IMR-90 (cell line): ENCODE data around the gene SMPDL3A. TPM values are rescaled to one million over a fixed set of nuclear protein-coding genes. Genes with fewer than 3 reads are reported as not detected.
A peak's percentile ranks its signal among the peaks of the same experiment; 100 is the strongest.

Source experiments
- ATAC-seq: fragments of 200-7000 bp; cut with Tn5 transposase; 2 replicates; pipeline ENCODE4 v1.9.1; 2020; ENCODE audit warnings: low read depth, mild to moderate bottlenecking, moderate library complexity
- BruUV-seq: library from RNA; stranded (reverse); fragments of 400-500 nt; replicated peaks from 2 replicates; lab custom pipeline; 2021; lab: Mats Ljungman, UMichigan
- CTCF ChIA-PET: fragments of 300-600 bp; formaldehyde crosslinking; extraction: SDS; loops from one replicate; lab custom pipeline; 2021; ENCODE audit warnings: antibody characterized with exemption; lab: Yijun Ruan, JAX
- POLR2A ChIA-PET: fragments of 300-600 bp; sonication (Branson Sonifier 250); formaldehyde crosslinking; loops from one replicate; lab custom pipeline; 2022; ENCODE audit warnings: antibody characterized with exemption; ENCODE audit not compliant: unreplicated experiment; lab: Charles Lee
- DNase-seq: peaks from one replicate; pipeline ENCODE4 v3.0.0; 2013
- H2AFZ ChIP-seq: replicated peaks from 2 replicates; pipeline ENCODE3; 2013; ENCODE audit warnings: low read length, mild to moderate bottlenecking; ENCODE audit not compliant: poor library complexity
- H2AK5ac ChIP-seq: 2 replicates; pipeline ENCODE4 v1.6.1; 2013; ENCODE audit warnings: low read depth, low read length, inconsistent platforms
- H2AK9ac ChIP-seq: replicated peaks from 2 replicates; pipeline ENCODE3; 2013; ENCODE audit warnings: mild to moderate bottlenecking, low read depth, low read length, moderate library complexity; ENCODE audit not compliant: poor library complexity
- H2BK120ac ChIP-seq: 2 replicates; pipeline ENCODE4 v1.6.1; 2013; ENCODE audit warnings: low read depth, low read length, inconsistent platforms
- H2BK15ac ChIP-seq: 3 replicates; pipeline ENCODE4 v1.6.1; 2013; ENCODE audit warnings: low read depth, low read length, inconsistent platforms
- H2BK20ac ChIP-seq: 2 replicates; pipeline ENCODE4 v1.6.1; 2013; ENCODE audit warnings: low read depth, mild to moderate bottlenecking, inconsistent platforms, low read length, moderate library complexity
- H2BK5ac ChIP-seq: 2 replicates; pipeline ENCODE4 v1.6.1; 2013; ENCODE audit warnings: mild to moderate bottlenecking, low read depth, low read length, inconsistent platforms; ENCODE audit not compliant: poor library complexity, severe bottlenecking
- H3K14ac ChIP-seq: replicated peaks from 2 replicates; pipeline ENCODE4 v1.6.1; 2013; ENCODE audit warnings: low read depth, low read length, inconsistent platforms
- H3K18ac ChIP-seq: 2 replicates; pipeline ENCODE4 v1.6.1; 2013; ENCODE audit warnings: low read depth, low read length, control low read depth
- H3K23ac ChIP-seq: 2 replicates; pipeline ENCODE4 v1.6.1; 2013; ENCODE audit warnings: low read depth, low read length, inconsistent platforms
- H3K27ac ChIP-seq: 2 replicates; pipeline ENCODE4 v1.5.1; 2013; ENCODE audit warnings: mild to moderate bottlenecking, control low read depth, low read length; ENCODE audit not compliant: insufficient read depth
- H3K27me3 ChIP-seq: 2 replicates; pipeline ENCODE4 v1.6.1; 2013; ENCODE audit warnings: low read length; ENCODE audit not compliant: control insufficient read depth, insufficient read depth
- H3K36me3 ChIP-seq: 2 replicates; pipeline ENCODE4 v1.6.1; 2013; ENCODE audit warnings: low read length, mixed read lengths; ENCODE audit not compliant: control insufficient read depth, insufficient read depth
- H3K4ac ChIP-seq: 2 replicates; pipeline ENCODE4 v1.6.1; 2013; ENCODE audit warnings: low read depth, low read length, inconsistent platforms
- H3K4me1 ChIP-seq: 2 replicates; pipeline ENCODE4 v1.6.1; 2013; ENCODE audit warnings: low read length, mixed read lengths; ENCODE audit not compliant: control insufficient read depth, insufficient read depth
- H3K4me2 ChIP-seq: 2 replicates; pipeline ENCODE4 v1.6.1; 2013; ENCODE audit warnings: low read depth, mild to moderate bottlenecking, control low read depth, low read length, moderate library complexity
- H3K4me3 ChIP-seq: 2 replicates; pipeline ENCODE4 v1.5.1; 2013; ENCODE audit warnings: low read depth, mild to moderate bottlenecking, control low read depth, low read length, moderate library complexity; ENCODE audit not compliant: insufficient read depth
- H3K56ac ChIP-seq: 2 replicates; pipeline ENCODE4 v1.6.1; 2013; ENCODE audit warnings: low read length, inconsistent platforms; ENCODE audit not compliant: insufficient read depth; ENCODE audit errors: extremely low read depth
- H3K79me1 ChIP-seq, 2 experiments: 2 replicates each; pipeline ENCODE4 v1.6.1; 2013; ENCODE audit warnings: low read length in 2 of 2, inconsistent platforms in 1 of 2, low read depth in 1 of 2
- H3K9ac ChIP-seq: 2 replicates; pipeline ENCODE4 v1.6.1; 2013; ENCODE audit warnings: low read depth, low read length, control low read depth
- H3K9me1 ChIP-seq: 2 replicates; pipeline ENCODE4 v1.6.1; 2013; ENCODE audit warnings: low read length, inconsistent platforms; ENCODE audit not compliant: insufficient read depth
- H3K9me3 ChIP-seq: 2 replicates; pipeline ENCODE4 v1.6.1; 2013; ENCODE audit warnings: low read length; ENCODE audit not compliant: control insufficient read depth, insufficient read depth
- H4K20me1 ChIP-seq: 2 replicates; pipeline ENCODE4 v1.6.1; 2013; ENCODE audit warnings: low read length, inconsistent platforms; ENCODE audit not compliant: insufficient read depth
- H4K5ac ChIP-seq: 2 replicates; pipeline ENCODE4 v1.6.1; 2013; ENCODE audit warnings: mild to moderate bottlenecking, low read depth, low read length, control low read depth
- H4K8ac ChIP-seq, 2 experiments: 2 replicates each; pipeline ENCODE4 v1.6.1; 2013; ENCODE audit warnings: low read depth in 2 of 2, low read length in 2 of 2, control low read depth in 1 of 2, inconsistent platforms in 1 of 2
- H4K91ac ChIP-seq: 2 replicates; pipeline ENCODE4 v1.6.1; 2013; ENCODE audit warnings: low read depth, low read length, inconsistent platforms; ENCODE audit not compliant: insufficient read depth
- CEBPB ChIP-seq: IDR thresholded peaks from 2 replicates; pipeline ENCODE4 v1.6.1; 2012; ENCODE audit warnings: low read depth, low read length, improper control_type of control experiment
- ELK1 ChIP-seq: fragments of 150-350 bp; IDR thresholded peaks from 2 replicates; pipeline ENCODE4 v1.6.1; 2016; ENCODE audit warnings: low read depth, mild to moderate bottlenecking, low read length, moderate library complexity, borderline replicate concordance
- WGBS, 2 experiments: methylation state at CpG; one replicate each; pipeline versions ENCODE4 v1.1.5 to v1.1.7; 2013; ENCODE audit warnings: missing lambda C conversion rate in 2 of 2; ENCODE audit not compliant: insufficient read length in 1 of 2; ENCODE audit errors: extremely low coverage in 2 of 2; 5-methylcytosine and 5-hydroxymethylcytosine counted together
- dilution Hi-C: fragments of 300-500 bp; cut with HindIII; formaldehyde crosslinking; loops from one replicate; pipeline ENCODE4 v1.14.3; 2018; ENCODE audit warnings: low sequenced_read_pairs; ENCODE audit not compliant: unreplicated experiment
- in situ Hi-C: fragments of 300-500 bp; cut with MboI; formaldehyde crosslinking; loops from 3 replicates; pipeline ENCODE4 v1.14.3; 2019; ENCODE audit warnings: low sequenced_read_pairs, inconsistent platforms, mixed read lengths
- intact Hi-C: fragments of 100-400 bp; cut with micrococcal nuclease; formaldehyde crosslinking; loops from 2 replicates; pipeline ENCODE4 v1.10.0; 2022
- polyA plus RNA-seq, 3 experiments: library from polyadenylated mRNA; depleted of rRNA; stranded (reverse); fragments of >200 nt; gene quantifications; 2 replicates each; pipeline ENCODE4 v1.2.3, GENCODE V29; 2012; ENCODE audit warnings: low replicate concordance in 1 of 3
- total RNA-seq: library from RNA; depleted of rRNA; stranded (reverse); fragments of >200 nt; gene quantifications from 2 replicates; pipeline ENCODE4 v1.2.3, GENCODE V29; 2012

Gene SMPDL3A
- total and polyA plus RNA-seq, 2 of the 4 experiments (the other 2 are of a cell fraction), result 9.9 to 14.2 TPM

GRCh38 chr6:122770835-122771601 is 18.0 kb upstream of the SMPDL3A start:
- no peak overlapping the region for H3K23ac ChIP-seq
- intact Hi-C loops (no loop called here), in situ Hi-C loops (no loop called here), dilution Hi-C loops (no loop called here)
- no peak overlapping the region for H3K4me2 ChIP-seq
- no peak overlapping the region for H3K9ac ChIP-seq
- no peaks in the 10 kb centered on the region for H3K9me3 ChIP-seq
- peak; percentile 50 for TF ChIP-seq CEBPB
- TF ChIP-seq ELK1, result no peak
- BruUV-seq, result no TSS peak
- no peak overlapping the region for H2BK20ac ChIP-seq
- H4K8ac ChIP-seq, result no peak overlapping the region
- no peak overlapping the region for H2AK9ac ChIP-seq
- H3K27ac ChIP-seq, result no peak overlapping the region
- H3K9me1 ChIP-seq, result no peaks in the 10 kb centered on the region
- H4K5ac ChIP-seq, result no peak overlapping the region
- ChIA-PET POLR2A (no interaction called here), CTCF (interaction anchor here (1.3 kb wide), 1 partner anchor 67 kb away, joined by 4 read pairs; no protein-coding TSS in a partner anchor)
- DNase-seq (no peak), ATAC-seq (no peak)
- no peak overlapping the region for H3K4me3 ChIP-seq
- no peak overlapping the region for H4K91ac ChIP-seq
- H2BK120ac ChIP-seq, result no peak overlapping the region
- H3K4me1 ChIP-seq, result no peaks in the 10 kb centered on the region
- H2AFZ ChIP-seq, result no peak overlapping the region
- no peaks in the 10 kb centered on the region; the same call in 1 of the 2 replicates for H3K27me3 ChIP-seq
- WGBS, 2 experiments, result no CpG with 5 or more reads among the region's 1 CpG
- H2BK5ac ChIP-seq, result no peak overlapping the region
- no peak overlapping the region for H2BK15ac ChIP-seq
- no peaks in the 10 kb centered on the region for H4K20me1 ChIP-seq
- H2AK5ac ChIP-seq, result no peak overlapping the region
- H3K18ac ChIP-seq, result no peak overlapping the region
- H3K56ac ChIP-seq, result no peak overlapping the region
- H3K36me3 ChIP-seq, result no peaks in the 10 kb centered on the region
- no peaks in the 10 kb centered on the region for H3K79me1 ChIP-seq
- H3K4ac ChIP-seq, result no peak overlapping the region
- H3K14ac ChIP-seq, result no peak overlapping the region
